HEK293 (cell line): ENCODE results near the gene GPR4.

Experiments used
- HOXA7 ChIP-seq: sonication (generic); formaldehyde crosslinking; IDR thresholded peaks from 2 replicates; pipeline ENCODE4 v1.8.1; 2022; ENCODE audit warnings: missing genetic modification reagents, borderline replicate concordance
- KLF9 ChIP-seq: fragments of 450-650 bp; formaldehyde crosslinking; IDR thresholded peaks from 2 replicates; pipeline ENCODE4 v1.5.1; 2016; ENCODE audit warnings: missing biosample characterization, missing genetic modification characterization, low read depth
- OSR2 ChIP-seq: fragments of 450-650 bp; formaldehyde crosslinking; IDR thresholded peaks from 2 replicates; pipeline ENCODE4 v1.5.1; 2016; ENCODE audit warnings: missing biosample characterization, missing genetic modification characterization
- SP2 ChIP-seq: fragments of 450-650 bp; formaldehyde crosslinking; IDR thresholded peaks from 2 replicates; pipeline ENCODE4 v1.5.1; 2016; ENCODE audit warnings: missing biosample characterization, missing genetic modification characterization
- ZBTB1 ChIP-seq: fragments of 450-650 bp; formaldehyde crosslinking; IDR thresholded peaks from 2 replicates; pipeline ENCODE4 v1.5.1; 2016; ENCODE audit warnings: missing biosample characterization, missing genetic modification characterization
- ZBTB17 ChIP-seq: fragments of 450-650 bp; formaldehyde crosslinking; IDR thresholded peaks from 2 replicates; pipeline ENCODE4 v1.5.1; 2016; ENCODE audit warnings: missing biosample characterization, missing genetic modification characterization
- ZBTB8A ChIP-seq: fragments of 450-650 bp; formaldehyde crosslinking; IDR thresholded peaks from 2 replicates; pipeline ENCODE4 v1.5.1; 2016; ENCODE audit warnings: missing biosample characterization, missing genetic modification characterization
- ZIC2 ChIP-seq: fragments of 450-650 bp; formaldehyde crosslinking; IDR thresholded peaks from 2 replicates; pipeline ENCODE4 v1.5.1; 2016; ENCODE audit warnings: missing biosample characterization, missing genetic modification characterization
- ZNF146 ChIP-seq: fragments of 450-650 bp; formaldehyde crosslinking; IDR thresholded peaks from 2 replicates; pipeline ENCODE4 v1.5.1; 2016; ENCODE audit warnings: missing biosample characterization, missing genetic modification characterization
- ZNF174 ChIP-seq: fragments of 450-650 bp; formaldehyde crosslinking; IDR thresholded peaks from 2 replicates; pipeline ENCODE4 v1.5.0; 2017; ENCODE audit warnings: missing biosample characterization, mild to moderate bottlenecking, missing genetic modification characterization
- ZNF280C ChIP-seq: fragments of 450-650 bp; formaldehyde crosslinking; IDR thresholded peaks from 2 replicates; pipeline ENCODE4 v1.5.1; 2016; ENCODE audit warnings: missing biosample characterization, missing genetic modification characterization
- ZNF350 ChIP-seq: fragments of 450-650 bp; formaldehyde crosslinking; IDR thresholded peaks from 2 replicates; pipeline ENCODE4 v1.5.0; 2017; ENCODE audit warnings: missing biosample characterization, mild to moderate bottlenecking, missing genetic modification characterization
- ZNF558 ChIP-seq: fragments of 450-650 bp; formaldehyde crosslinking; IDR thresholded peaks from 2 replicates; pipeline ENCODE4 v1.5.1; 2016; ENCODE audit warnings: missing biosample characterization, missing genetic modification characterization
- ZNF571 ChIP-seq: fragments of 450-650 bp; formaldehyde crosslinking; IDR thresholded peaks from 2 replicates; pipeline ENCODE4 v1.5.0; 2017; ENCODE audit warnings: missing biosample characterization, missing genetic modification characterization
- ZNF626 ChIP-seq: fragments of 450-650 bp; sonication (Bioruptor Pico); formaldehyde crosslinking; IDR thresholded peaks from 2 replicates; pipeline ENCODE4 v1.5.1; 2018; ENCODE audit warnings: missing biosample characterization, missing genetic modification characterization, inconsistent platforms
- ZNF843 ChIP-seq: fragments of 450-650 bp; formaldehyde crosslinking; IDR thresholded peaks from 2 replicates; pipeline ENCODE4 v1.5.1; 2016; ENCODE audit warnings: missing biosample characterization, missing genetic modification characterization
- ZSCAN30 ChIP-seq: fragments of 450-650 bp; IDR thresholded peaks from 2 replicates; pipeline ENCODE4 v1.5.1; 2018; ENCODE audit warnings: missing biosample characterization, mild to moderate bottlenecking, missing genetic modification characterization, moderate library complexity
- ZXDB ChIP-seq: fragments of 450-650 bp; formaldehyde crosslinking; IDR thresholded peaks from 2 replicates; pipeline ENCODE4 v1.5.1; 2016; ENCODE audit warnings: missing biosample characterization, missing genetic modification characterization
- TF ChIP-seq, protein P1 (sequence below): fragments of 450-650 bp; formaldehyde crosslinking; IDR thresholded peaks from 2 replicates; pipeline ENCODE4 v1.5.1; 2016; ENCODE audit warnings: missing biosample characterization, missing genetic modification characterization
- TF ChIP-seq, protein P2 (sequence below): fragments of 450-650 bp; formaldehyde crosslinking; conservative IDR thresholded peaks from 2 replicates; pipeline ENCODE4 v1.5.1; 2016; ENCODE audit warnings: low read depth, missing biosample characterization, missing genetic modification characterization

GPR4 gene

GRCh38 chr19:45568732-45569131, 33.3 kb downstream of the GPR4 start (continued):
- TF ChIP-seq, protein P1, sequence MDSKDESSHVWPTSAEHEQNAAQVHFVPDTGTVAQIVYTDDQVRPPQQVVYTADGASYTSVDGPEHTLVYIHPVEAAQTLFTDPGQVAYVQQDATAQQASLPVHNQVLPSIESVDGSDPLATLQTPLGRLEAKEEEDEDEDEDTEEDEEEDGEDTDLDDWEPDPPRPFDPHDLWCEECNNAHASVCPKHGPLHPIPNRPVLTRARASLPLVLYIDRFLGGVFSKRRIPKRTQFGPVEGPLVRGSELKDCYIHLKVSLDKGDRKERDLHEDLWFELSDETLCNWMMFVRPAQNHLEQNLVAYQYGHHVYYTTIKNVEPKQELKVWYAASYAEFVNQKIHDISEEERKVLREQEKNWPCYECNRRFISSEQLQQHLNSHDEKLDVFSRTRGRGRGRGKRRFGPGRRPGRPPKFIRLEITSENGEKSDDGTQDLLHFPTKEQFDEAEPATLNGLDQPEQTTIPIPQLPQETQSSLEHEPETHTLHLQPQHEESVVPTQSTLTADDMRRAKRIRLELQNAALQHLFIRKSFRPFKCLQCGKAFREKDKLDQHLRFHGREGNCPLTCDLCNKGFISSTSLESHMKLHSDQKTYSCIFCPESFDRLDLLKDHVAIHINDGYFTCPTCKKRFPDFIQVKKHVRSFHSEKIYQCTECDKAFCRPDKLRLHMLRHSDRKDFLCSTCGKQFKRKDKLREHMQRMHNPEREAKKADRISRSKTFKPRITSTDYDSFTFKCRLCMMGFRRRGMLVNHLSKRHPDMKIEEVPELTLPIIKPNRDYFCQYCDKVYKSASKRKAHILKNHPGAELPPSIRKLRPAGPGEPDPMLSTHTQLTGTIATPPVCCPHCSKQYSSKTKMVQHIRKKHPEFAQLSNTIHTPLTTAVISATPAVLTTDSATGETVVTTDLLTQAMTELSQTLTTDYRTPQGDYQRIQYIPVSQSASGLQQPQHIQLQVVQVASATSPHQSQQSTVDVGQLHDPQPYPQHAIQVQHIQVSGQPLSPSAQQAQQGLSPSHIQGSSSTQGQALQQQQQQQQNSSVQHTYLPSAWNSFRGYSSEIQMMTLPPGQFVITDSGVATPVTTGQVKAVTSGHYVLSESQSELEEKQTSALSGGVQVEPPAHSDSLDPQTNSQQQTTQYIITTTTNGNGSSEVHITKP = peak; percentile 60
- TF ChIP-seq ZNF626 (tag by site-specific recombination) (no peak), ZNF280C (tag by site-specific recombination) (no peak), ZXDB (tag by site-specific recombination) (peak; percentile 23; the same call in 1 of the 2 replicates), ZNF350 (no peak), OSR2 (tag by site-specific recombination) (peak; percentile 83), ZIC2 (peak; percentile 48), ZNF174 (tag by site-specific recombination) (no peak), SP2 (tag by site-specific recombination) (no peak), ZNF843 (peak; percentile 68; the same call in 1 of the 2 replicates), ZBTB1 (tag by site-specific recombination) (no peak), ZNF558 (no peak), HOXA7 (no peak), ZBTB17 (tag by site-specific recombination) (0 out of 2 replicates have a peak, but pooled peaks have one; percentile 13), ZNF571 (tag by site-specific recombination) (no peak), ZBTB8A (tag by site-specific recombination) (0 out of 2 replicates have a peak, but pooled peaks have one; percentile 4), ZSCAN30 (tag by site-specific recombination) (no peak), KLF9 (tag by site-specific recombination) (peak; percentile 55; the same call in 1 of the 2 replicates), ZNF146 (tag by site-specific recombination) (peak; percentile 40; the same call in 1 of the 2 replicates)
- TF ChIP-seq, protein P2, sequence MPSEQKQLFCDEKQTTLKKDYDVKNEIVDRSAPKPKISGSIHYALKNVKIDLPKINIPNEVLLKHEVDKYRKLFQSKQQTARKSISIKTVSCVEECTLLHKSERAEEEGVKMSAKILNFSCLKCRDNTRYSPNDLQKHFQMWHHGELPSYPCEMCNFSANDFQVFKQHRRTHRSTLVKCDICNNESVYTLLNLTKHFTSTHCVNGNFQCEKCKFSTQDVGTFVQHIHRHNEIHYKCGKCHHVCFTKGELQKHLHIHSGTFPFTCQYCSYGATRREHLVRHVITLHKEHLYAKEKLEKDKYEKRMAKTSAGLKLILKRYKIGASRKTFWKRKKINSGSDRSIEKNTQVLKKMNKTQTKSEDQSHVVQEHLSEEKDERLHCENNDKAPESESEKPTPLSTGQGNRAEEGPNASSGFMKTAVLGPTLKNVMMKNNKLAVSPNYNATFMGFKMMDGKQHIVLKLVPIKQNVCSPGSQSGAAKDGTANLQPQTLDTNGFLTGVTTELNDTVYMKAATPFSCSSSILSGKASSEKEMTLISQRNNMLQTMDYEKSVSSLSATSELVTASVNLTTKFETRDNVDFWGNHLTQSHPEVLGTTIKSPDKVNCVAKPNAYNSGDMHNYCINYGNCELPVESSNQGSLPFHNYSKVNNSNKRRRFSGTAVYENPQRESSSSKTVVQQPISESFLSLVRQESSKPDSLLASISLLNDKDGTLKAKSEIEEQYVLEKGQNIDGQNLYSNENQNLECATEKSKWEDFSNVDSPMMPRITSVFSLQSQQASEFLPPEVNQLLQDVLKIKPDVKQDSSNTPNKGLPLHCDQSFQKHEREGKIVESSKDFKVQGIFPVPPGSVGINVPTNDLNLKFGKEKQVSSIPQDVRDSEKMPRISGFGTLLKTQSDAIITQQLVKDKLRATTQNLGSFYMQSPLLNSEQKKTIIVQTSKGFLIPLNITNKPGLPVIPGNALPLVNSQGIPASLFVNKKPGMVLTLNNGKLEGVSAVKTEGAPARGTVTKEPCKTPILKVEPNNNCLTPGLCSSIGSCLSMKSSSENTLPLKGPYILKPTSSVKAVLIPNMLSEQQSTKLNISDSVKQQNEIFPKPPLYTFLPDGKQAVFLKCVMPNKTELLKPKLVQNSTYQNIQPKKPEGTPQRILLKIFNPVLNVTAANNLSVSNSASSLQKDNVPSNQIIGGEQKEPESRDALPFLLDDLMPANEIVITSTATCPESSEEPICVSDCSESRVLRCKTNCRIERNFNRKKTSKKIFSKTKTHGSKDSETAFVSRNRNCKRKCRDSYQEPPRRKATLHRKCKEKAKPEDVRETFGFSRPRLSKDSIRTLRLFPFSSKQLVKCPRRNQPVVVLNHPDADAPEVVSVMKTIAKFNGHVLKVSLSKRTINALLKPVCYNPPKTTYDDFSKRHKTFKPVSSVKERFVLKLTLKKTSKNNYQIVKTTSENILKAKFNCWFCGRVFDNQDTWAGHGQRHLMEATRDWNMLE (tag by site-specific recombination) = no peak
